NT2/D1 (cell line): ENCODE measurements around the gene TRABD2A.

Experiments
- SUZ12 ChIP-seq: IDR thresholded peaks from 2 replicates; pipeline ENCODE4 v1.6.1; 2011; ENCODE audit not compliant: insufficient read length, insufficient read depth; ENCODE audit errors: extremely low read depth
- YY1 ChIP-seq: IDR thresholded peaks from 2 replicates; pipeline ENCODE4 v1.6.1; 2011; ENCODE audit not compliant: insufficient read length, insufficient read depth
- ZNF274 ChIP-seq: IDR thresholded peaks from 2 replicates; pipeline ENCODE4 v1.6.1; 2011; ENCODE audit warnings: mild to moderate bottlenecking, low read depth, low read length

- no peak for TF ChIP-seq ZNF274
- TF ChIP-seq SUZ12 = no peak
- no peak for TF ChIP-seq YY1
These were observed 4.5 kb downstream of the TRABD2A start for GRCh38 chr2:84876369-84876768.
